ENCODE measurements around the gene RASGEF1C. TPM values are rescaled to one million over a fixed set of nuclear protein-coding genes. Genes with fewer than 3 reads are reported as not detected.

RASGEF1C gene
- polyA plus RNA-seq, 1 donor from 2014 or later, result not detected

DNA sequence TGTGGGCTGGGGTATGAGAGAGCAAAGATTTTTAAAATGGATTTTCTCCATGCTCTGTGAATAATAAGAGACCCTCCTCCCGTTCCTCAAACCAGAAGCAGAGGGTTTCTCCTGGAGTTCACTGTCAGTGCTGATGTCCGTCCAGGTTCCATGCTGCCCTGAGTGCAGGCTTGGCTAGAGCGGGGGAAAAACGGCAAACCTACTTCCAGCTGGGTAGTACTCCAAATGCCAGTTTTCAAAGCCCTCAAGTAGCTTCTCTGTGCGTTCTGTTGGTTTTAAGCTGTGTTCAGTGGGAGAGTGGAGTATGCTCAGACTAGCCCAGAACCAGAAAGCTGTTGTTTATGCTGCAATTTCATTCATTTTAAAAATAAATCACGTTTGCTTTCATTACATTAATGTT lies 40.3 kb downstream of the RASGEF1C start:
- Mint-ChIP-seq H3K36me3 (no peaks in the 10 kb centered on the region), H3K4me3 (no peak overlapping the region), H3K9me3 (peaks cover 0 to 11% (median 2%) of the 10 kb centered on the region in 3 donors), H3K27me3 (peaks cover 6% of the 10 kb centered on the region), H3K27ac (no peak overlapping the region), H3K4me1 (no peaks in the 10 kb centered on the region)

DNA sequence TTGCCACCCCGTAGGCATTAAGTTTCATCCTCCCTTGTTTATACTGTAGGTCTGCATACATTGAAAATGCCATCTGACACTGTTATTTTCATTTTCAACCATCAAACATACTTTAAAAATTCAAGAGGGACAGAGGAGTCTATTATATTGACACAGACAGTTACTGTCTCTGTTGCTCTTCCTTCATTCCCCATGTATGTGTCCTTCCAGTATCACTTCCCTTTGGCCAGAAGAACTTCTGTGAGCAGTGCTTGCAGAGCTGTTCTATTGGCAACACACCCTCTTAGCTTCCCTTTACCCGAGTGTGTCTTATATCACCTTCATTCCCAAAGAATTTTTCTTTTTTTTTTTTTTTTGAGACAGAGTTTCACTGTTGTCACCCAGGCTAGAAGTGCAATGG lies 42.8 kb downstream of the RASGEF1C start:
- no peak overlapping the region for H3K27ac Mint-ChIP-seq
- no peaks in the 10 kb centered on the region for H3K27me3 Mint-ChIP-seq
- peaks cover 0 to 12% (median 3%) of the 10 kb centered on the region in 3 donors for H3K9me3 Mint-ChIP-seq
- no peaks in the 10 kb centered on the region for H3K36me3 Mint-ChIP-seq
- no peaks in the 10 kb centered on the region for H3K4me1 Mint-ChIP-seq
- no peak overlapping the region for H3K4me3 Mint-ChIP-seq

DNA sequence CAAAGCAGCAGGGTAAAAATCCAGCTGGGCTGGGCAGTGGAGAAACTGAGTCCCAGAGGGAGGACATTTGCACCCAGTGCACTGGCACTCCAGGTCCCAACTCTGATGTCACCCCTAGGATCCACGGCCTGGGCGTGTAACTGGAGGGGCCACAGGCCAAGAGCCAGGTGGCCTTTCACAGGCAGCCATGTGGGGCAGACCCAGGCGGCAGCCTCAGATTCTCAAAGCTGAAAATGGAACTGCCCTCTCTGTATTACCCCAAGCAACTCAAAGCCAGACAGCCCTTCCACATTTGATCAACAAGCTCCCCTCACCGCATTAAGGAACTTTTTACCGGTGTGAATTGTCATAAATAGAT lies 46.7 kb downstream of the RASGEF1C start:
- Mint-ChIP-seq H3K27ac (no peak overlapping the region), H3K4me3 (no peak overlapping the region), H3K27me3 (peaks cover 11% of the 10 kb centered on the region), H3K36me3 (no peaks in the 10 kb centered on the region), H3K9me3 (peaks cover 0 to 12% (median 3%) of the 10 kb centered on the region in 3 donors), H3K4me1 (no peaks in the 10 kb centered on the region)

DNA sequence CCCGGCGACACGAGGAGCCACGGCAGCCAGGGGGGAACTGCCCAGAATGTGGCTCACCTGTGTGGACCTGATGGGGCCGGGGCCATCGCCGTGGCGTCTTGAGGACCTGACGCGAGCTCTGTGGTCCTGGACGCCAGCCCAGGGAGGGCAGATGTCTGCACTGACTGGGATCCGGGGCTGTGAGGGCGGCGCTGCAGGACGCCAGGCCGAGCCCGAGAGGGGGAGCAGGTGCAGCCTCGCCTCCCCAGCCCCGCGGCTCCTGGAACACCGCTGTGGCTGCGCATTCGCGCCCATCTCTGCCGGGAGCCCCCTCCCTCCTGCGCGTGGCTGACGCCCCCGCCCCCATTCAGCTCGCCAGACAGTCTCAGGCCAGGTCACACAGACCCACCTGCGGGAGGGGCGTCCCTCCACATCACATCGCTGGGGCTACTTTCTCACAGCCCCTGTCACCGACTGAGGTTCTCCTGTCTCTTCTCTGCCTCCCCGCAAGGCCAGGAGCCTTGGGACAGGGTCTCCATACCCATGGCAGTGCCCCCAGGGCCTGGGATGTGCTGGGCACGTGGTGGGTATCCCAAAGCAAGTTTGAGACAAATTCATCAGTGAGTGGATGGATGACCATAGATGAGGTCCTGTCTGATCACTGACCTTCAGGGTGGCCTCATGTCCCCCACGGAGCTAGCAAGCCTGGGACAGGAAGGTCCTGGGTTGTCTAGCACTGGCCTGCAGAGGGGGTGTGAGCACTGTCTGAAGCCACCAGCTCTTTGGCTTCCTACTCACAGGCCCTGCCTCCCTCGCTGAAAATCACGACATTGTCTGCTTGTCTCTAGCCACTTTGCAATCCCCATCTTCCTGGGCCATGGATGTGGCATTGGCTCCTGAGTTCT lies 47.3 kb downstream of the RASGEF1C start:
- H3K4me1 Mint-ChIP-seq, result no peaks in the 10 kb centered on the region
- H3K36me3 Mint-ChIP-seq, result no peaks in the 10 kb centered on the region
- peaks cover 11% of the 10 kb centered on the region for H3K27me3 Mint-ChIP-seq
- H3K9me3 Mint-ChIP-seq, result peaks cover 0 to 12% (median 3%) of the 10 kb centered on the region in 3 donors
- no peak overlapping the region for H3K27ac Mint-ChIP-seq
- H3K4me3 Mint-ChIP-seq, result no peak overlapping the region

DNA sequence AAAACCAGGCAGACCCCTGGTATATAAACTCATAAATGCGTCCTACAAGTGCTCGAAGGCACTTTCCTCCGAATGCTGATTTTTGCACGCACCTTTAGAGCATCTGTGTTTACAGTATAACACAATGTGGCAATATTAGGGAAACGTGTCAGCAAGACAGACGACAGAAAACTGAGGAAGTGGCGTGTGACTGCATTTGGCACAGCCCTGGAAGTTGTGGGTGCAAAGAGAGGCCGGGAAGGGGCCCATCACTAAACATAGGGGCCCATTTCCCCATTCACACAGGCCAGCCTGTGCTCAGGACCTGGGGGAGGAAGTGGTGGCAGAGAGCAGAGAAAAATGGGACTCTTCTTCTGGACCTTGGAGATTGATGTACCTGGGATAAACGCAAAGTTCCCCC lies 48.2 kb downstream of the RASGEF1C start:
- Mint-ChIP-seq H3K4me3 (no peak overlapping the region), H3K36me3 (no peaks in the 10 kb centered on the region), H3K27ac (no peak overlapping the region), H3K9me3 (peaks cover 1 to 12% (median 3%) of the 10 kb centered on the region in 3 donors), H3K4me1 (no peaks in the 10 kb centered on the region), H3K27me3 (peaks cover 11% of the 10 kb centered on the region)

DNA sequence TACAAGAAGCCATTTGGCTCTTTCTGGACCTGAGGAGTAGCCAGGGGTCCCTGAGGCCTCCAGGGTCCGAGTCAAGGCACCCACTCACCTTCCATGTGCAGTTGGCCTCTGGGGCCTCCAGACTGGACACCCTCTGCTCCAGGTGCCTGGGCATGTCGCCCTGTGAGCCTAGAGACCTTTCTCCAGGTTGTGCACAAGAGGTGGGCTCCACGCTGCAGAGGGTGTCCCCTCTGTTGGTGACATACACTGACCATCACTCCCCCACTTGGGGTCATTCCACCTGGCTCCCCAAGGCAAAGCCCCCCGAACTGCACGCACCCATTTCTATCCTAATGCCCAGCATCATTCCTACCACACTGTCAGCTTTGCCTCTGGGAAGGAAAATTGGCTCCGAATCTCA lies 48.8 kb downstream of the RASGEF1C start:
- Mint-ChIP-seq H3K36me3 (no peaks in the 10 kb centered on the region), H3K9me3 (peaks cover 1 to 12% (median 3%) of the 10 kb centered on the region in 3 donors), H3K27ac (no peak overlapping the region), H3K4me3 (no peak overlapping the region), H3K4me1 (no peaks in the 10 kb centered on the region), H3K27me3 (peaks cover 11% of the 10 kb centered on the region)

DNA sequence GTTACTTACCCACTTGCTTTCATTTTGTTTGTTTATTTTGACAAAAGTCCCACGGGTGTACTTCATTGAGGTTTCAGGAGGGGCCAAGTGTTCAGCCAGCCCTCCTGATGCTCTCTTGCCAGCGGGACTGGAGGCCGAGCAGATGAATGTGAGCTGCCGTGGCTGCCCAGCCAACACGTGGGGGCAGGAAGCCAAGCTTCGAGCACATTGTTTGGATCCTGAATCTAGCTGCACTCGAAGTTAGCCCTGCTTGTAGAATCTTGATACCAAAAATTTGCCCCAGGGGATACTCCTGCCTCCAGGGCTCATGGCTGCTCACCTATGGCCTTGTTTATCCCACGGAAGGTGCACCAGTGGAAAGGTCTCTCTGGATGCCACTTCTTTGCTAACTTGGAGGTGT lies 49.3 kb downstream of the RASGEF1C start:
- Mint-ChIP-seq H3K36me3 (no peaks in the 10 kb centered on the region), H3K4me3 (no peak overlapping the region), H3K27me3 (peaks cover 11% of the 10 kb centered on the region), H3K4me1 (no peaks in the 10 kb centered on the region), H3K27ac (no peak overlapping the region), H3K9me3 (peaks cover 1 to 9% (median 3%) of the 10 kb centered on the region in 3 donors)

DNA sequence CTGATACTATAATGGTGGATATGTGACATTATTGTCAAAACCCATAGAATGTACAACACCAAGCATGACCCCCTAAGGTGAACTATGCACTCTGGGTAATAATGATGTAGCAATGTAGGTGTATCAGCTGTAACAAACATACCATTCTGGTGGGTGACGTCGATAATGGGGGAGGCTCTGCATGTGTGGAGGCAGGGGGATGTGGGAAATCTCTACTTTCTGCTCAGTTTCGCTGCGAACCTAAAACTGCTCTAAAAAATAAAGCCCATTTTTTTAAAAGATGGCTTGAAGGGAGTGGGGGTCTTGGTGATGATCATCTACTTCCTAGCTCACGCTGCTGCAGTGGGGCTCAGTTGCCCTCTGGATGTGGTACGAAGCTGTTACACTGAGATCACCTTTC lies 51.1 kb downstream of the RASGEF1C start:
- Mint-ChIP-seq H3K9me3 (peaks cover 0 to 6% (median 1%) of the 10 kb centered on the region in 3 donors), H3K4me1 (no peaks in the 10 kb centered on the region)

DNA sequence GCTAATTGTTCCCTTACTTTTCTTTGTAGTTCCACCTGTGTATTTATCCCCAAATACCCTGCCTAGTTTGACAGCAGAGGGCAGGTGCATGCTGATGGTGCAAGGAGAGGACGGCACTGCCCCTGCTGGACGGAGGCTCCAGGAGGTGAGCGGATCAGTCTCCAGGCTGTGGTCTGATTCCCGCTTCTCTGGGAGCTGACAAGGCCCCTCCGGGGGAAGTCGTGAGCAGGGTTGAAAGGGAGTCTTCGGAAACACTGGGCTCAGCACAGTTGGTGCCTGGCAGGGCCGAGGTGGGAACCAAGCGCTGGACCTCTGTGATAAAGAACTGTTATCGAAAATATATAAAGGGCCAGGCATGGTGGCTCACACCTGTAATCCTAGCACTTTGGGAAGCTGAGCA lies 52.9 kb downstream of the RASGEF1C start:
- no peak overlapping the region for H3K4me3 Mint-ChIP-seq
- no peaks in the 10 kb centered on the region for H3K4me1 Mint-ChIP-seq
- H3K27ac Mint-ChIP-seq, result no peak overlapping the region
- H3K36me3 Mint-ChIP-seq, result peaks cover 2% of the 10 kb centered on the region
- peaks cover 0 to 6% (median 1%) of the 10 kb centered on the region in 3 donors for H3K9me3 Mint-ChIP-seq
- H3K27me3 Mint-ChIP-seq, result peaks cover 15% of the 10 kb centered on the region

More for the DNA sequence above, 51.1 kb downstream of the RASGEF1C start:
- Mint-ChIP-seq H3K27me3 (peaks cover 15% of the 10 kb centered on the region), H3K27ac (no peak overlapping the region), H3K36me3 (peaks cover 2% of the 10 kb centered on the region), H3K4me3 (no peak overlapping the region)

DNA sequence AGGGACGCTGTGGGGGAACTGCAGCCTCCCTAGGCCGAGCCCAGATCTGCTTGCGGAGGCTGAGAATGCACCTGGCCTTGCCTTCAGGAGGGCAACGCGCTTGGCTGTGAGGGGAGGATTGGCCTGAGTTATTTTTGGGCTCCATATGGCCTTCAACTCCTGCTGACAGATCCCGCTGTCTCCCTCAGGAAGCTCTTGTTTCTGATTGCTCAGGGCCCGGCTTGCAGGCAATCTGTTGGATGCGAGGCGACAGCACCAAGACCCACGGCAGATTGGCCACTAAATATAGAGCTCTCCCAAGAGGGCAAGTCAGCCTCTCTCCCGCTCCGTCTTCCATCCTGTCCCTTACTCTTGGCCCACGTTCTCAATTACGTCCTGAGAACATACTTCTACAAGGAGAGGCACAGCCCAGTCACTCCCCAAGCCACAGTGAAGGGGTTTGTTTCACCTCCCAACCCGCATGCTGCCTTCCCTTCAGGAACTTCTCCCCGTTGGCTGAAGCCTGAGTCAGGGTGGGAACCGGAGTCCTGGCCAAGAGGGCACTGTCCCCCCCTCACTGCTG lies 53.6 kb downstream of the RASGEF1C start:
- H3K27me3 Mint-ChIP-seq, result peaks cover 11% of the 10 kb centered on the region
- H3K4me3 Mint-ChIP-seq, result no peak overlapping the region
- H3K36me3 Mint-ChIP-seq, result peaks cover 2% of the 10 kb centered on the region
- peaks cover 0 to 6% (median 1%) of the 10 kb centered on the region in 3 donors for H3K9me3 Mint-ChIP-seq
- no peak overlapping the region for H3K27ac Mint-ChIP-seq
- no peaks in the 10 kb centered on the region for H3K4me1 Mint-ChIP-seq

DNA sequence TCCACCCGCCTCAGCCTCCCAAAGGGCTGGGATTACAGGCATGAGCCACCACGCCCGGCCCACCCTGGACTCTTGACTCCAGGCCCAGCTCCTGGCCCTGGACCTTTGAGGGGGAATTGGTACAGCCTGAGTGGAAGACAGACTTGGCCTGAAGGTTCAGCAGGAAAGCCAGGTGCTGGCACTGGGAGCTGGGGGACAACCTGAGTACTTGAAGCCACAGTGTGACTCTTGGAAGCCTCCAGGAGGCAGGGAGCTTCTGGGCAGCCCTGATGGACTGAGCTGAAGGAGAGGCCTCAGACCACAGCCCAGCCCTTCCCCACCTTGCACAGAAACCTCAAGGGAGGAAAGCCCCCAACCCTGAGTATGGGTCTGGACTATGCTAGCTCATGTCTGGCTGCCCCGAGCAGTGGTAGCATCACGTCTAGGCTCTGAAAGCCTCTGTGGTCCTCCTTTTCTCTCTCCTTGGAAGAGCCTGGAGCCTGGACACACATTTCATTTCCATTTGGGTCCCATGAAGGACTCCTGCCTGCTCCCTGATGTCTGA lies 54.1 kb downstream of the RASGEF1C start:
- Mint-ChIP-seq H3K27ac (no peak overlapping the region), H3K36me3 (peaks cover 2% of the 10 kb centered on the region), H3K4me3 (no peak overlapping the region), H3K27me3 (peaks cover 11% of the 10 kb centered on the region), H3K9me3 (peaks cover 1 to 12% (median 3%) of the 10 kb centered on the region in 3 donors), H3K4me1 (no peaks in the 10 kb centered on the region)

DNA sequence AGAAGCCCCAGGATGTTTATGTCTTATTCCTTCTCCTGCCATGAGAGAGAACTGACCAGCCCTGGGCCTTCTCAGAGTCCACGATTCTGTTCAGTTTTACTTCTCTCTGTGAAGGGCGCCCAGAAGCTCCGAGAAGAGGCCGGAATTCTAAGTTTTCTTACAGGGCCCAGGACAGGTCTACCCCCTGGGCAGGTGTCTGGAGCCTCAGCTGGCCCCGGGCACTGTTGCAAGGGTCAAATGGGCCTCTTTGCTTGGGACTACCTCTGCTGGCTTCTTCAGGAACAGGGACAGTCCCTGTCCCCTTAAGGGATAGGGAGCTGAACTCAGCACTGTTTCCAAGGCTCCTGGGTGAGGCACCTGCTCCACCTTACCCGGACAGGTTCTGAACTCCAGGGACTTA lies 55.0 kb downstream of the RASGEF1C start:
- Mint-ChIP-seq H3K27ac (no peak overlapping the region), H3K36me3 (peaks cover 2% of the 10 kb centered on the region), H3K9me3 (peaks cover 4 to 16% (median 5%) of the 10 kb centered on the region in 3 donors), H3K4me3 (no peak overlapping the region), H3K4me1 (no peaks in the 10 kb centered on the region), H3K27me3 (peaks cover 6% of the 10 kb centered on the region)

DNA sequence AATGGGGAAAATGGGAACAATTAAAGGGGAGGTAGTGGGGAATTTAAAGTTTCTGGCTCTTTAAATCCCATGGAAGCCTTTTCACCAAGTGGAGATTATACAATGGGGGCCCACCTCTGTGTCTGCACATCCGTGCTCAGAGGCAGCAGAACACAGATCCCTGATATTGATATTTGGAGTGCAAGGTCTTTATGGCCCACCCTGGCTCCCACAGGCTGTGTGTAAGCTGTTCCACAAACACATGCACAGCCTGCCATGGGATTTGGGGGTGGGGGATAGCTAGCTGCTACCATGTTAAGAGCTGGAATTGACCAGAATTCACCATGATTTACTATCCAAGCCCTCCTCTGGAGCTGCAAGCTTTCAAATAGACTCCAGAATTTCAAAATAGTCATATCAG lies 55.9 kb downstream of the RASGEF1C start:
- peaks cover 5 to 22% (median 5%) of the 10 kb centered on the region in 3 donors for H3K9me3 Mint-ChIP-seq
- H3K27ac Mint-ChIP-seq, result no peak overlapping the region
- peaks cover 2% of the 10 kb centered on the region for H3K36me3 Mint-ChIP-seq
- no peaks in the 10 kb centered on the region for H3K4me1 Mint-ChIP-seq
- peaks cover 6% of the 10 kb centered on the region for H3K27me3 Mint-ChIP-seq
- H3K4me3 Mint-ChIP-seq, result no peak overlapping the region

DNA sequence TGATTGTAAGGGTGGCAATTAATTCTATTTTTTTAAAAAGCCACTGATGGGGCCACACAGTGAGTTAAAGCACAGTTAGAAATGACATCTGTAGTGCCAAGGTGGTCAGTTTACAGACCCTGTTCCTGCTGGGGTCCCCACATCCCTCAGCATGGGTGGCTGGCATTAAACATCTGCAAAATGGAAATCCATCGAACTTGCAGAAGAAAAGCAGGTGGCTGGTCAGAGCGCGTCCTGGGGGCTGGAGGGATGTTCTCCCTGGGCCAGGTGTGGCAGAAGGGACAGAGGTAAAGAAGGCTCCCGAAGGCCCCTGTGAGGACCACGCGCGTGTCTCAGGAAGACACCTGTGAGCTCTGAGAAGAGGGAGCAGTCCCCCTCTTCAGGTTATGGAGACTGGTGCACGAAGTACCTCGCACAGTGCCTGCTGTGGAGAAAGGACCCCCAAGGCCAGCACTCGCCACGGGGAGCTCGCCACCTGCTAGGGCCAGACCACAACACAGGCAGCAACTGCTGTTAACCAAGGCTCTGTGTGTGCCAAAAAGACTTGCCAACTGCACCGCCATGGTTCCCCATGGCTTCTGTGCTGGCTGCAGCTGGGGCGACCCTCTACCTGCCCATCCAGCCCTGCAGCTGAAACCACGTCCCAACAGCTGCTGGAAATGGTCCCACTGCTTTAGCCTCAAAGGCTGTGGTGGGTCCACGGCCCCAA lies 65.2 kb downstream of the RASGEF1C start:
- peaks cover 2 to 10% (median 9%) of the 10 kb centered on the region in 3 donors for H3K9me3 Mint-ChIP-seq
- H3K4me1 Mint-ChIP-seq, result no peaks in the 10 kb centered on the region
- peaks cover 5% of the 10 kb centered on the region for H3K27me3 Mint-ChIP-seq
- no peak overlapping the region for H3K27ac Mint-ChIP-seq
- H3K4me3 Mint-ChIP-seq, result no peak overlapping the region
- H3K36me3 Mint-ChIP-seq, result peaks cover 4% of the 10 kb centered on the region

Data from IgD-negative memory B cell (primary cell).